PFSK-1 (cell line): ENCODE data around the gene KIRREL3.

ENCODE experiments used
- FOXP2 ChIP-seq: optimal IDR thresholded peaks from 2 replicates; pipeline ENCODE3; 2011; ENCODE audit warnings: borderline replicate concordance, control low read depth, inconsistent platforms; ENCODE audit not compliant: insufficient read depth; ENCODE audit errors: extremely low read length, extremely low read depth
- POLR2AphosphoS5 ChIP-seq: IDR thresholded peaks from 2 replicates; pipeline ENCODE4 v1.6.1; 2012; ENCODE audit warnings: low read depth, mild to moderate bottlenecking, control low read depth, low read length, moderate library complexity
- SIN3A ChIP-seq: IDR thresholded peaks from 2 replicates; pipeline ENCODE4 v1.6.1; 2012; ENCODE audit warnings: mild to moderate bottlenecking, low read length, moderate library complexity, borderline replicate concordance; ENCODE audit not compliant: insufficient read depth
- TAF1 ChIP-seq: IDR thresholded peaks from 2 replicates; pipeline ENCODE4 v1.6.1; 2012; ENCODE audit warnings: low read length, control low read depth, borderline replicate concordance; ENCODE audit not compliant: insufficient read depth
- TF ChIP-seq, protein P1 (sequence below), 2 experiments: IDR thresholded peaks; 2 replicates each; pipeline versions ENCODE4 v1.6.1 to v1.8.0; 2011 to 2012; ENCODE audit warnings: low read depth in 2 of 2, low read length in 2 of 2, control low read depth in 1 of 2, inconsistent platforms in 1 of 2, mild to moderate bottlenecking in 1 of 2, moderate library complexity in 1 of 2; ENCODE audit not compliant: insufficient read depth in 1 of 2

The KIRREL3 gene

DNA sequence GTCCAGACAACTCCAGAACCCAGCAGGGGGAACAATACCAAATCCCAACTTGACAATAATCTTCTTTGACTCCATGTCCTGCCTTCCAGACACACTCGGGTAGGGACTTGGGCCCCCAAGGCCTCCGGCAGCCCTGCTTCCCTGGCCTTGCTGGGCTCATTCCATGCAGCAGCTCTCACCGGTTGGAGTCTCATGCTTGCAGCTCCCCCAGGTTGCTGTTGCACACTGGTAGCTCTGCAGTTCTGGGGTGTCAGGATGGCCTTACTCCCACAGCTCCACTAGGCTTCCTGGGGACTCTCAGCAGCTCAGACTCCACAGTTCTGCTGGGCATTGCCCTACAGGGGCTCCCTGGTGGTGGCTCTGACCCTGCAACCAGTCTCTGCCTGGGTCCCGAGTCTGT is 602.3 kb downstream of the KIRREL3 start:
- no peak for TF ChIP-seq POLR2AphosphoS5
- TF ChIP-seq, protein P1, sequence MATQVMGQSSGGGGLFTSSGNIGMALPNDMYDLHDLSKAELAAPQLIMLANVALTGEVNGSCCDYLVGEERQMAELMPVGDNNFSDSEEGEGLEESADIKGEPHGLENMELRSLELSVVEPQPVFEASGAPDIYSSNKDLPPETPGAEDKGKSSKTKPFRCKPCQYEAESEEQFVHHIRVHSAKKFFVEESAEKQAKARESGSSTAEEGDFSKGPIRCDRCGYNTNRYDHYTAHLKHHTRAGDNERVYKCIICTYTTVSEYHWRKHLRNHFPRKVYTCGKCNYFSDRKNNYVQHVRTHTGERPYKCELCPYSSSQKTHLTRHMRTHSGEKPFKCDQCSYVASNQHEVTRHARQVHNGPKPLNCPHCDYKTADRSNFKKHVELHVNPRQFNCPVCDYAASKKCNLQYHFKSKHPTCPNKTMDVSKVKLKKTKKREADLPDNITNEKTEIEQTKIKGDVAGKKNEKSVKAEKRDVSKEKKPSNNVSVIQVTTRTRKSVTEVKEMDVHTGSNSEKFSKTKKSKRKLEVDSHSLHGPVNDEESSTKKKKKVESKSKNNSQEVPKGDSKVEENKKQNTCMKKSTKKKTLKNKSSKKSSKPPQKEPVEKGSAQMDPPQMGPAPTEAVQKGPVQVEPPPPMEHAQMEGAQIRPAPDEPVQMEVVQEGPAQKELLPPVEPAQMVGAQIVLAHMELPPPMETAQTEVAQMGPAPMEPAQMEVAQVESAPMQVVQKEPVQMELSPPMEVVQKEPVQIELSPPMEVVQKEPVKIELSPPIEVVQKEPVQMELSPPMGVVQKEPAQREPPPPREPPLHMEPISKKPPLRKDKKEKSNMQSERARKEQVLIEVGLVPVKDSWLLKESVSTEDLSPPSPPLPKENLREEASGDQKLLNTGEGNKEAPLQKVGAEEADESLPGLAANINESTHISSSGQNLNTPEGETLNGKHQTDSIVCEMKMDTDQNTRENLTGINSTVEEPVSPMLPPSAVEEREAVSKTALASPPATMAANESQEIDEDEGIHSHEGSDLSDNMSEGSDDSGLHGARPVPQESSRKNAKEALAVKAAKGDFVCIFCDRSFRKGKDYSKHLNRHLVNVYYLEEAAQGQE (IDR thresholded peaks at IDR 0.05; ENCODE audit: insufficient read depth in 1 of 2, low read depth in 2 of 2, low read length in 2 of 2) = no peak
- TF ChIP-seq TAF1 = no peak
- TF ChIP-seq FOXP2 = no peak
- TF ChIP-seq SIN3A = no peak

- no peak for TF ChIP-seq FOXP2
- no peak for TF ChIP-seq TAF1
- TF ChIP-seq, protein P1 (IDR thresholded peaks at IDR 0.05; ENCODE audit: insufficient read depth in 1 of 2, low read depth in 2 of 2, low read length in 2 of 2) = no peak
- no peak for TF ChIP-seq POLR2AphosphoS5
- no peak for TF ChIP-seq SIN3A
Observed at GRCh38 chr11:126396965-126397364, 603.6 kb downstream of the KIRREL3 start.

GRCh38 chr11:126394036-126394435 is 606.5 kb downstream of the KIRREL3 start:
- TF ChIP-seq TAF1 = no peak
- no peak for TF ChIP-seq POLR2AphosphoS5
- TF ChIP-seq, protein P1 (IDR thresholded peaks at IDR 0.05; ENCODE audit: insufficient read depth in 1 of 2, low read depth in 2 of 2, low read length in 2 of 2) = no peak
- TF ChIP-seq SIN3A = no peak
- TF ChIP-seq FOXP2 = no peak

- TF ChIP-seq TAF1 (no peak), FOXP2 (no peak), POLR2AphosphoS5 (no peak), SIN3A (no peak)
- TF ChIP-seq, protein P1 (IDR thresholded peaks at IDR 0.05; ENCODE audit: insufficient read depth in 1 of 2, low read depth in 2 of 2, low read length in 2 of 2) = no peak
Observed at GRCh38 chr11:126393143-126393542, 607.4 kb downstream of the KIRREL3 start.

DNA sequence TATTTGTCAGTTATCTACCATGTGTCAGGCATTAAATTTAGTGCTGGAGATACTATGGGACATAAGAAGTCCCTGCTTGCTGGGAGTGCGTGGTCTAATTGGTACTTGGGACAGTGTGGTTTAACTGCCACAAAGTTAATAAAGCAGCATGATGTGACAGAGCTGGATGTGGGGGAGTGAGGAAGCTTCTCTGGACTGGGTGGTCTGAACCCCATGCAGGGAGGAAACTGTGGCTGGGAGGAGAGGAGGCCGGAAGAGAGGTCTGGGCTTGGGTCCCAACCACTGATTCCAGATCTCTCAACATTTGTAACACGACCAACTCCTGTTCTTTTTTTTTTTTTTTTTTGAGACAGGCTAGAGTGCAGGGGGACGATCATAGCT is 607.9 kb downstream of the KIRREL3 start:
- TF ChIP-seq TAF1 = no peak
- TF ChIP-seq, protein P1 (IDR thresholded peaks at IDR 0.05; ENCODE audit: insufficient read depth in 1 of 2, low read depth in 2 of 2, low read length in 2 of 2) = peak in 1 of 2 experiments; percentile 20; a peak in 1 of 4 replicates
